Lower leg skin (tissue), 4 donors: Measurements from ENCODE around the gene PTX3. TPM values are rescaled to one million over a fixed set of nuclear protein-coding genes. Genes with fewer than 3 reads are reported as not detected.

ENCODE experiments used
- DNase-seq, 2 donors: peaks; one replicate each; pipeline ENCODE4 v3.0.0-alpha.2; 2019; ENCODE audit warnings: low spot score in 2 of 2
- H3K4me3 ChIP-seq: fragments of 200-600 bp; sonication (generic); 2 replicates; pipeline ENCODE4 v1.5.1; 2017; ENCODE audit warnings: mild to moderate bottlenecking, low read depth; ENCODE audit not compliant: poor library complexity, severe bottlenecking
- POLR2A ChIP-seq, 2 donors: fragments of 450-650 bp; IDR thresholded peaks; one replicate each; pipeline ENCODE4 v1.6.1; 2016 to 2017; ENCODE audit warnings: antibody characterized with exemption in 2 of 2, mild to moderate bottlenecking in 1 of 2, moderate library complexity in 1 of 2
- WGBS, 2 donors: methylation state at CpG; one replicate each; pipeline ENCODE4 v1.1.5; 2018; 5-methylcytosine and 5-hydroxymethylcytosine counted together
- intact Hi-C: fragments of 100-400 bp; cut with DNase I; formaldehyde crosslinking; loops from one replicate; pipeline ENCODE4 v1.15.0; 2023; ENCODE audit warnings: low total_unique reads
- total RNA-seq, 4 donors: library from RNA; depleted of rRNA; stranded (reverse); fragments of >200 nt; gene quantifications; one replicate each; pipeline ENCODE4 v1.1.0, GENCODE V29; 2016
- TF ChIP-seq, protein P1 (sequence below), 3 donors: fragments of 450-650 bp; IDR thresholded peaks; one replicate each; pipeline ENCODE4 v1.5.1; 2016; ENCODE audit warnings: antibody characterized with exemption in 3 of 3, mild to moderate bottlenecking in 3 of 3, moderate library complexity in 2 of 3

PTX3 gene
- total RNA-seq, 4 donors from 2014 or later: 1.5 to 16.1 (median 9.4) TPM

DNA sequence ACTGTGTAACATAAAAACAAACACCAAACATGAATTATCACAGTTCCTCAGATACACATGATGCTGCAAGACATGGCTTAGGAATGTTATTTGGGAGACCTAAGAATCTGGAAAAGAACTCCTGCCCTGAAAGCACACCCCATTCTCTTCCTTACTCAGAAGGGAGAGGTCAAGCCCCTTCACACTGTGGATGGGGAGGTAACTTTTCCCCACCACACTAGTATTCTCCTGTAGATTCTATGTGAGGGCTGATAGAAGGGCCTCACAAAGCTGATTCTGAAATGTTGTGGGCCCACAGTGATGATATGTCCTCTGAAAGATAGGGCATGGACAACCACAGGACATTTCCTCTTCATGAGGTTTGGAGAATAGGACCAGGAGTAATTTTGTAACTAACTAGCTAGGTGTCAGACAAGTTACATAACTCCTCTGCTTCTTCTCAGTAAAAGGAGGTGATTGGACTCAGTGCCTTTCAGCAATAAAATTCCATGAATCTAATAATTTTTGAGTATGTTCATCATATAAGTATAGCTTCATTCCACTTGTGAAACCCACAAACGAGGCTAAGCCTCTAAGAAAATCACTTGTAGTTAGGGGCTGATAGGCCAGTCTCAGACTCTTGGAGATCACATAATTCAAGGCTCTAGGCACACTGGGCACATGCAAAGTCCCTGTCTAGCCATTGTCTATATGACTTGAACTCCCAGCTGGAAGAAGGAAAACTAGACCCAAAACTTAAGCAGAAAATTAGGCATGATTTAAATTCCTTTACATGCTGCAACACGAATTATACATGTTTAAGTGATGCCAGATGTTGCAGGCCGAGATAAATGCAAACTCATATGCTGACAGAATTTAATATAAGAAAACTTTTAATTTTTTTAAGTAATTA, 7.5 kb downstream of the PTX3 start:
- intact Hi-C loops: no loop called here
- TF ChIP-seq POLR2A (IDR thresholded peaks at IDR 0.05): no peak
- TF ChIP-seq, protein P1, sequence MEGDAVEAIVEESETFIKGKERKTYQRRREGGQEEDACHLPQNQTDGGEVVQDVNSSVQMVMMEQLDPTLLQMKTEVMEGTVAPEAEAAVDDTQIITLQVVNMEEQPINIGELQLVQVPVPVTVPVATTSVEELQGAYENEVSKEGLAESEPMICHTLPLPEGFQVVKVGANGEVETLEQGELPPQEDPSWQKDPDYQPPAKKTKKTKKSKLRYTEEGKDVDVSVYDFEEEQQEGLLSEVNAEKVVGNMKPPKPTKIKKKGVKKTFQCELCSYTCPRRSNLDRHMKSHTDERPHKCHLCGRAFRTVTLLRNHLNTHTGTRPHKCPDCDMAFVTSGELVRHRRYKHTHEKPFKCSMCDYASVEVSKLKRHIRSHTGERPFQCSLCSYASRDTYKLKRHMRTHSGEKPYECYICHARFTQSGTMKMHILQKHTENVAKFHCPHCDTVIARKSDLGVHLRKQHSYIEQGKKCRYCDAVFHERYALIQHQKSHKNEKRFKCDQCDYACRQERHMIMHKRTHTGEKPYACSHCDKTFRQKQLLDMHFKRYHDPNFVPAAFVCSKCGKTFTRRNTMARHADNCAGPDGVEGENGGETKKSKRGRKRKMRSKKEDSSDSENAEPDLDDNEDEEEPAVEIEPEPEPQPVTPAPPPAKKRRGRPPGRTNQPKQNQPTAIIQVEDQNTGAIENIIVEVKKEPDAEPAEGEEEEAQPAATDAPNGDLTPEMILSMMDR (IDR thresholded peaks at IDR 0.05): no peak
- no peak overlapping the region for H3K4me3 ChIP-seq
- no peak for DNase-seq
- 43 to 48% methylated on average over 3 of the region's 3 CpGs for WGBS, 2 donors

DNA sequence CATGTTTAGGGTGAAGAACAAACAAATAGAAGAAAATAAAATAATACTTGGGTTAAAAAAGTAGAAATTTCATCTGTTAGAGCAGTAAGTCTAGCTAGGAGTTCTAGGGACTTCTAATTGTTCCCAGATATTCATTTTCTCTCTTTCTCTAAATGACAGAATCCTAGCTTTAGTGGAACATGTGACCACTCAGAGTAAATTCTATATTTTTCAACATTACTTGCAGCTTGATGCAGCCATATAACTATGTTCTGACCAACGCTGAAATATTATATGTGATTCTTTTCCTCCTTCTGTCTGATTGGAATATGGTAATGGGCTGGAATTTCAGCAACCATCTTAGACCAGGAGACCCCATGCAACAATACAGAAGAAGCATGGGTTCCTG, 8.1 kb downstream of the PTX3 start:
- intact Hi-C loops: no loop called here
- no peak overlapping the region for H3K4me3 ChIP-seq
- WGBS, 2 donors: 74 to 76% methylated on average over 1 of the region's 1 CpG
- TF ChIP-seq POLR2A (IDR thresholded peaks at IDR 0.05): no peak
- TF ChIP-seq, protein P1 (IDR thresholded peaks at IDR 0.05): no peak
- no peak for DNase-seq

DNA sequence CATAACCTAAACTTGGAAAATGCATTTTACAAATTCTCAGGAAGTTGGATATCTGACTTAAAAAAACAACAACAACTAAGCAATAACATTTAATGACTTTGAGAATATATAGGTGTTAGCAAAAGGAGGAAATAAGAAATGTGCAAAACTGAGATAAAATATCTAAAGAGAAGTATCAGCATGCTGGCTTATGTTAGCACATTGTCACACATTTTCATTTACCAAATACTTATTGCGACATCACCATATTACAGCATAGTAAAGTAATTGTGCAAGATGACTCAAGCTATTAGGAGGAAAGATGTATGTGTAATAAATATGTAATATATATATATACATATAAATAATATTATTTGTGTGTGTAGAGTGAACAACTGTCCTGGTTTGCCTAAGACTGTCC, 9.2 kb downstream of the PTX3 start:
- TF ChIP-seq POLR2A (IDR thresholded peaks at IDR 0.05): no peak
- TF ChIP-seq, protein P1 (IDR thresholded peaks at IDR 0.05): no peak
- intact Hi-C loops: no loop called here
- H3K4me3 ChIP-seq: no peak overlapping the region
- no peak for DNase-seq
- WGBS, 2 donors: 83 to 88% methylated on average over 1 of the region's 1 CpG

GRCh38 chr3:157447026-157447694, 10.5 kb downstream of the PTX3 start:
- intact Hi-C loops: no loop called here
- DNase-seq: no peak
- 58 to 60% methylated on average over 3 of the region's 3 CpGs for whole genome bisulfite sequencing, 2 donors
- H3K4me3 ChIP-seq: no peak overlapping the region
- TF ChIP-seq, protein P1 (IDR thresholded peaks at IDR 0.05): no peak
- no peak for TF ChIP-seq POLR2A (IDR thresholded peaks at IDR 0.05)

- TF ChIP-seq, protein P1 (IDR thresholded peaks at IDR 0.05): no peak
- no peak for TF ChIP-seq POLR2A (IDR thresholded peaks at IDR 0.05)
- intact Hi-C loops: no loop called here
- no peak for DNase-seq
- no peak overlapping the region for H3K4me3 ChIP-seq
- 71 to 72% methylated on average over 3 of the region's 3 CpGs for WGBS, 2 donors
These were observed 15.4 kb downstream of the PTX3 start for GRCh38 chr3:157452097-157452496.
